Medulla oblongata (tissue), 1 donor: ENCODE results near the gene HYLS1.

Experiments
- DNase-seq: peaks from one replicate; pipeline ENCODE4 v3.0.0-alpha.2; 2015; ENCODE audit errors: extremely low spot score

HYLS1 gene

GRCh38 chr11:125948278-125949051, 61.0 kb downstream of the HYLS1 start:
- no peak for DNase-seq

DNA sequence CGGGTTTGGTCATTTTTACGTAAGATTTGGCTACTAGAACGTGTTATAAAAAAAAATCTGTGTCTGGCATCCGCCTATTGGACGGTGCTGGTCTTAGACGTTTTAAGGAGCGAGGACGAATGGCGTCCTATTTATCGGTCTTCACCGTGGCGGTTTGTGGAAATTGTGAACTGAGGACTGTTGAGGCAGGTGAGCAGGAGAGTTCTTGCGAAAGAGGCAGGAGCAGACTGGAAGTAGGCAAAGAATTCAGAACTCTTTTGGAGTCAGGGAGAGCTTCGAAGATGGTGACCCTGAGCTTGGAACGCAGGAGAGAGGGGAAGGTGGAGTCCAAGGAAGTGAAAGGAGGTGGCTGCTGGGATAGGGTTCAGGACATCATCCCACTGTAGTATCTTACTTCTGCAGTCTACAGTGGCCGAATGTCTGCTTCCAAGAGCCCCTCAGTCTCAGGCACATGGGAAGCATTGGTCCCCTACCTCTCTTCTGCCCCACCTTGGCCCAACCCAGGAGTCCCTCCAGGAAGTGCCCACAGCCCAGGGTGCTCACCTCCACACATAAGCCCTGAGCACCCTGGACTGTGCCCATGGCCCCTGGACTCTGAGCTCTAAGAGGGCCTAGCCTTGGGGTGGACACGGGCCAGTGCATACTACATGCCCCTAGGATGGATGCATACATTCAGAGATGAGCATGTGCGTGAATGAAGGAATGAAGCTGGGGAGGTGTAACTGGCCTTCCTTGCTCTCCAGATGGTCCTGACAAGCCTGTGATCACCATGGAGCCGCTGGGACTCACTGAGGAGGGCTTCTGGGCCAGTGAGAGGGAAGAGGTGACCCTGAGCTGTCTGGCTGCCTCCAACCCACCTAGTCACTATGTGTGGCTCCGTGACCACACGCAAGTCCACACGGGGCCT, 62.1 kb downstream of the HYLS1 start:
- DNase-seq: no peak

DNA sequence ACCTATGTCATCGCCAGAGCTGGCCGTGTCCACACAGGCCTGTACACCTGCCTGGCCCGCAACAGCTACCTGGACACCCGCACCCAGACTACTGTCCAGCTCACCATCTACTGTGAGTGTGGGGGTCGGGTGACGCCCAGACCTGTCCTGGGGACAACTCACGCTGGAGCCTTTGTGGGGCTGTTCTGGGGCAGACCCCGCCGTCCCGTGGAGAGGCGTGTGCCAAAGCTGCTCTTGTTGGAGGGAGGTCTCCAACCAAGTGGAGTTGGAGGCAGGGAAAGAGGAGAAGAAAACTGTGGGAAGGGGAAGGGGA, 62.7 kb downstream of the HYLS1 start:
- no peak for DNase-seq
